ENCODE measurements around the gene SLX4IP.

DNA sequence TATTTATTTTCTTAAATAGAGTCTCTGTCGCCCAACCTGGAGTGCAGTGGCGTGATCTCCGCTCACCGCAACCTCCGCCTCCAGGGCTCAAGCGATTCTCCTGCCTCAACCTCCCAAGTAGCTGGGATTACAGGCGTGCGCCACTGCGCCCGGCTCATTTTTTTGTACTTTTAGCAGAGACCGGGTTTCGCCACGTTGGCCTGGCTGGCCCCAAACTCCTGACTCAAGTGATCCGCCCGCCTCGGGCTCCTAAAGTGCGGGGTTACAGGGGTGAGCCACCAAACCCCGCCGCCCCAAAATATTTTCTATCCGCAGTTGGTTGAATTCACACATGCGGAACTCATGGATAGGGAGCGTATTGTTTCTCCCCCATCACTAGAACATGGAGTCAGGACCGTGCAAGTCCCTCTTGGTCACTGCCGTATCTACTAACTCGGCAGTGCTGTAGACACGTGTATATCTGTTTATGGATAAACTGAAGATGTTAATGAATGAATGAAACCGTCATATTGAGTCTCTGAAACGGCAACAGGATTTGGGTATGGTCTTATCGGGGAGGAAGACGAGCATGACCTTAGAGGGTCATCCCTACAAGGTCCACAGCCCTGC, 2.0 kb upstream of the SLX4IP start:
- TF ChIP-seq, protein P1, sequence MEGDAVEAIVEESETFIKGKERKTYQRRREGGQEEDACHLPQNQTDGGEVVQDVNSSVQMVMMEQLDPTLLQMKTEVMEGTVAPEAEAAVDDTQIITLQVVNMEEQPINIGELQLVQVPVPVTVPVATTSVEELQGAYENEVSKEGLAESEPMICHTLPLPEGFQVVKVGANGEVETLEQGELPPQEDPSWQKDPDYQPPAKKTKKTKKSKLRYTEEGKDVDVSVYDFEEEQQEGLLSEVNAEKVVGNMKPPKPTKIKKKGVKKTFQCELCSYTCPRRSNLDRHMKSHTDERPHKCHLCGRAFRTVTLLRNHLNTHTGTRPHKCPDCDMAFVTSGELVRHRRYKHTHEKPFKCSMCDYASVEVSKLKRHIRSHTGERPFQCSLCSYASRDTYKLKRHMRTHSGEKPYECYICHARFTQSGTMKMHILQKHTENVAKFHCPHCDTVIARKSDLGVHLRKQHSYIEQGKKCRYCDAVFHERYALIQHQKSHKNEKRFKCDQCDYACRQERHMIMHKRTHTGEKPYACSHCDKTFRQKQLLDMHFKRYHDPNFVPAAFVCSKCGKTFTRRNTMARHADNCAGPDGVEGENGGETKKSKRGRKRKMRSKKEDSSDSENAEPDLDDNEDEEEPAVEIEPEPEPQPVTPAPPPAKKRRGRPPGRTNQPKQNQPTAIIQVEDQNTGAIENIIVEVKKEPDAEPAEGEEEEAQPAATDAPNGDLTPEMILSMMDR (IDR thresholded peaks at IDR 0.05) = no peak
- no peak for TF ChIP-seq POLR2A (IDR thresholded peaks at IDR 0.05)
- TF ChIP-seq POLR2AphosphoS5 (IDR thresholded peaks at IDR 0.05) = no peak
- TF ChIP-seq EP300 (IDR thresholded peaks at IDR 0.05) = no peak
